ENCODE measurements around the gene CAP2. TPM values are rescaled to one million over a fixed set of nuclear protein-coding genes. Genes with fewer than 3 reads are reported as not detected.
"Not testable (repeated sequence)": the region's sequence is repeated elsewhere in the genome, so short reads cannot be mapped to it uniquely, and the experiment has no call there.

Gene CAP2
- total RNA-seq, 2 donors from 2014 or later: 2.3 to 5.7 TPM

DNA sequence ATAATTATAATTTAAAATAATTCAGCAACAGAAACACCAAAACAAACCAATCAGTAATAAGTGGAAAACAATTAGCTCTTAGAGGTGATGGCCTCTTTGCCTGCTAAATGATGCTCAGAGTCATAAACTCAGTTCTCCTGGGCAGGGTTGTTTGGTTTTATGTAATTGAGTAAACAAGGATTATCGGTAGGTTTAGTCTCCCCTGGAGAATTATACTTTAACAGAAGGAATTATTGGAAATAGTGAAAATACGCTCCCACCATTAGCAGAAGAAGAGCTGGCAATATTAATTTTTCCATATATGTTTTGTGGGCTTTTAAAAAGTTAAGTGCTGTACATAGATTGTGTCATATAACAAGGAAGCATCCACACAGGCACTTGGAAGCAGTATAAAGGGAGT lies 27.0 kb downstream of the CAP2 start:
- Histone ChIP-seq H3K36me3 (replicated peaks in 1 of 2; ENCODE audit: insufficient read depth in 1 of 2, low read depth in 2 of 2) (no peaks in the 10 kb centered on the region), H3K27ac (no peak overlapping the region), H3K27me3 (no peaks in the 10 kb centered on the region), H3K4me1 (no peaks in the 10 kb centered on the region), H3K9me3 (no peaks in the 10 kb centered on the region), H3K4me3 (no peak overlapping the region)
- TF ChIP-seq POLR2A (IDR thresholded peaks at IDR 0.05) (no peak), CTCF (IDR thresholded peaks at IDR 0.05) (no peak)
- WGBS, 2 donors: 63% methylated on average over 2 of the region's 2 CpGs
- DNase-seq (no peak), ATAC-seq (no peak)
- intact Hi-C loops (cut with DNase I): no loop called here

GRCh38 chr6:17421406-17421805 lies 28.0 kb downstream of the CAP2 start:
- intact Hi-C loops (cut with DNase I): no loop called here
- 93% methylated on average over 7 of the region's 7 CpGs for WGBS, 2 donors
- DNase-seq (no peak), ATAC-seq (no peak)
- H3K4me3 ChIP-seq: no peak overlapping the region
- TF ChIP-seq CTCF (IDR thresholded peaks at IDR 0.05) (no peak), POLR2A (IDR thresholded peaks at IDR 0.05) (no peak)
- H3K36me3 ChIP-seq (replicated peaks in 1 of 2; ENCODE audit: insufficient read depth in 1 of 2, low read depth in 2 of 2): no peaks in the 10 kb centered on the region
- H3K27ac ChIP-seq: no peak overlapping the region
- H3K27me3 ChIP-seq: no peaks in the 10 kb centered on the region
- H3K4me1 ChIP-seq: no peaks in the 10 kb centered on the region
- no peaks in the 10 kb centered on the region for H3K9me3 ChIP-seq

GRCh38 chr6:17423026-17423425 lies 29.6 kb downstream of the CAP2 start:
- intact Hi-C loops (cut with DNase I): no loop called here
- no peak for TF ChIP-seq POLR2A (IDR thresholded peaks at IDR 0.05)
- TF ChIP-seq CTCF (IDR thresholded peaks at IDR 0.05): no peak
- Histone ChIP-seq H3K9me3 (no peaks in the 10 kb centered on the region), H3K27ac (no peak overlapping the region), H3K4me3 (no peak overlapping the region), H3K4me1 (no peaks in the 10 kb centered on the region), H3K36me3 (replicated peaks in 1 of 2; ENCODE audit: insufficient read depth in 1 of 2, low read depth in 2 of 2) (no peaks in the 10 kb centered on the region), H3K27me3 (no peaks in the 10 kb centered on the region)
- DNase-seq: no peak
- WGBS, 2 donors: 70 to 76% methylated on average over 4 of the region's 4 CpGs
- no peak for ATAC-seq

GRCh38 chr6:17427062-17427461 lies 33.7 kb downstream of the CAP2 start:
- ATAC-seq (no peak), DNase-seq (no peak)
- Histone ChIP-seq H3K27ac (no peak overlapping the region), H3K4me3 (no peak overlapping the region), H3K36me3 (replicated peaks in 1 of 2; ENCODE audit: insufficient read depth in 1 of 2, low read depth in 2 of 2) (no peaks in the 10 kb centered on the region), H3K27me3 (no peaks in the 10 kb centered on the region), H3K9me3 (no peaks in the 10 kb centered on the region), H3K4me1 (peaks cover 14% of the 10 kb centered on the region)
- intact Hi-C loops (cut with DNase I): no loop called here
- TF ChIP-seq CTCF (IDR thresholded peaks at IDR 0.05) (no peak), POLR2A (IDR thresholded peaks at IDR 0.05) (no peak)
- WGBS, 2 donors: 92 to 100% methylated on average over 6 of the region's 6 CpGs

DNA sequence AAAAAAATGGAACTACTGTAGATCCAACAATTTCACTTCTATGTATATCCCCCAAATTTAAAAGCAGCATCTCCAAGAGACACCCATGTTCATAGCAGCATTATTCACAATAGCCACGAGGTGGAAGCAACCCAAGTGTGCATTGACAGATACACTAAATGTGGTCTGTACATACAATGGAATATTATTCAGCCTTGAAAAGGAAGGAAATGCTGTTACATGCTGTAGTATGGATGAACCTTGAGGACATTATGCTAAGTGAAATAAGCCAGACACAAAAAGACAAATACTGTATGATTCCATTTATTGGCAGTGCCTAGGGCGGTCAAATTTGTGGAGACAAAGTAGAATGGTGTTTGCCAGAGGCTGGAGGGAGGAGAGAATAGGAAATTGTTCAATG lies 34.2 kb downstream of the CAP2 start:
- H3K4me1 ChIP-seq: peaks cover 14% of the 10 kb centered on the region
- WGBS, 2 donors: 89 to 97% methylated on average over 2 of the region's 2 CpGs
- no peaks in the 10 kb centered on the region for H3K27me3 ChIP-seq
- no peak for DNase-seq
- H3K9me3 ChIP-seq: no peaks in the 10 kb centered on the region
- no peak overlapping the region for H3K4me3 ChIP-seq
- H3K36me3 ChIP-seq (replicated peaks in 1 of 2; ENCODE audit: insufficient read depth in 1 of 2, low read depth in 2 of 2): no peaks in the 10 kb centered on the region
- no peak overlapping the region for H3K27ac ChIP-seq
- TF ChIP-seq POLR2A (IDR thresholded peaks at IDR 0.05) (no peak), CTCF (IDR thresholded peaks at IDR 0.05) (no peak)
- intact Hi-C loops (cut with DNase I): no loop called here
- ATAC-seq: no peak

- intact Hi-C loops (cut with DNase I); H3K4me3 ChIP-seq; H3K9me3 ChIP-seq; DNase-seq; H3K36me3 ChIP-seq (replicated peaks in 1 of 2; ENCODE audit: insufficient read depth in 1 of 2, low read depth in 2 of 2); ATAC-seq; H3K27me3 ChIP-seq: not testable (repeated sequence)
- 74 to 85% methylated on average over 4 to 5 of the region's 5 CpGs for WGBS, 2 donors
- H3K27ac ChIP-seq: peak overlapping the region; percentile 10 to 77 (median 42)
- H3K4me1 ChIP-seq: peaks cover 14% of the 10 kb centered on the region
Observed at GRCh38 chr6:17428595-17429120, 35.3 kb downstream of the CAP2 start.

Data from body of pancreas (tissue), 4 donors.